Measurements from ENCODE around the gene RHCE.
"Not testable (repeated sequence)": the region's sequence is repeated elsewhere in the genome, so short reads cannot be mapped to it uniquely, and the experiment has no call there.

RHCE gene

DNA sequence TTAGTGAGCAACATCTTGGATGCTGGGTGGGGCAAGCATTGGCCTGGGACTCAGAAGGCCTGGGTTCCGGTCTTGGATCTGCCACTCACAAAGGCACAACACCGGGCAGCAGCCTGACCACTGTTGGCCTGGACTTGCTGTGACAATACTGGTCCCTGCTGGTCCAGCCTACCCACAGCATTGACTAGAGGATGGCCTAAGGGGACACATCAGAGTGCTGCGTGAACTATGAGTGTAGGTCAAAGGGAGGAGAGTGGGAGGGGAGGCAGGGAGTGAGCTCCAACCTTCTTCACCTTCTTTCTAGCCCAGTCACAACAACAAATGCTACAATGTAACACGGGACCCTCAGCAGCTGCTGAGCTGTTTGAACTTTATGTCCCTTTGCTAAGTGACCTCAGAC lies 51.4 kb downstream of the RHCE start:
- no peak for DNase-seq (ENCODE audit: low spot score)
- TF ChIP-seq CTCF (IDR thresholded peaks at IDR 0.05; ENCODE audit: extremely low read depth, insufficient read depth, missing control alignments) = no peak
- in situ Hi-C loops (cut with MboI; ENCODE audit: low pct_unique_long_range_greater_than_20kb, low sequenced_read_pairs, unreplicated experiment) = no loop called here

- DNase-seq (ENCODE audit: low spot score); in situ Hi-C loops (cut with MboI; ENCODE audit: low pct_unique_long_range_greater_than_20kb, low sequenced_read_pairs, unreplicated experiment): not testable (repeated sequence)
These were observed 57.7 kb downstream of the RHCE start for GRCh38 chr1:25362634-25363559.

GRCh38 chr1:25361901-25362300 lies 58.7 kb downstream of the RHCE start:
- in situ Hi-C loops (cut with MboI; ENCODE audit: low pct_unique_long_range_greater_than_20kb, low sequenced_read_pairs, unreplicated experiment) = no loop called here
- TF ChIP-seq CTCF (IDR thresholded peaks at IDR 0.05; ENCODE audit: extremely low read depth, insufficient read depth, missing control alignments) = no peak

DNA sequence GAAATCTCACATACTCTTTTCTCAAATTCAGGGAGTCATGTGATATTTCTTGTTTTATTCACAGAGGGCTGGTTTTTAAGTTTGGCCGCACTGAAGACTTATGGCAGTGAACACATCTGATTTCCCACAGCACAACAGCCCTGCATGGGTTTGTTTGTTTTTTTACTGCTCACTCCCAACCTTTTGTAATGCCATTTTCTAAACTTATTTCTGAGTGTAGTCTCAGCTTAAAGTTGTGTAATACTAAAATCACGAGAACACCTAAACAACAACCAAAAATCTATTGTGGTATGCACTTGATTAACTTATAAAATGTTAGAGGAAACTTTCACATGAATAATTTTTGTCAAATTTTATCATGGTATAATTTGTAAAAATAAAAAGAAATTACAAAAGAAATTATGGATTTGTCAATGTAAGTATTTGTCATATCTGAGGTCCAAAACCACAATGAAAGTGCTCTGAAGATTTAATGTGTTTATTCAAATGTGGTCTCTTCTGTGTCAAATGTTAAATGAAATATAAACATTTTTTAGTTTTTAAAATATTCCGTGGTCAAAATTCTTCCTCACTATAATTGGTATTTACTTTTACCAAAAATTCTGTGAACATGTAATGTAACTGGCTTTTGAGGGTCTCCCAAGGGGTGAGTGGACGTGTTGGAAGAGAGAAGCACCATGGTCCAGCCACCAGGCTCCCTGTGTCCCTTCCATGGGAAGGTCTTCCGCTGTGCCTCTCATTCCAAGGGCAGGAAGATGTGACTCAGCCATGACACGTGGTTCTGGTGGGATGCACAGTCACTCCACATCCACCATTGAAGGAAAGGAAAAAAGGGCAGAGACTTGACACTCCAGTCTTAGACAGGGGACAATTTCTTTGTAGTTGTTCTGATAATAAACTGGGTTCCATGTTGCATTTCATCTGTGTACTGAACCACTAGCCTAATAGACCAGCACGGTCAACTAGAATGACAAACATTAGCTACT lies 59.7 kb downstream of the RHCE start:
- in situ Hi-C loops (cut with MboI; ENCODE audit: low pct_unique_long_range_greater_than_20kb, low sequenced_read_pairs, unreplicated experiment) = no loop called here
- TF ChIP-seq CTCF (IDR thresholded peaks at IDR 0.05; ENCODE audit: extremely low read depth, insufficient read depth, missing control alignments) = no peak
- DNase-seq (ENCODE audit: low spot score) = no peak

More at GRCh38 chr1:25361901-25362300, 58.7 kb downstream of the RHCE start:
- no peak for DNase-seq (ENCODE audit: low spot score)

DNA sequence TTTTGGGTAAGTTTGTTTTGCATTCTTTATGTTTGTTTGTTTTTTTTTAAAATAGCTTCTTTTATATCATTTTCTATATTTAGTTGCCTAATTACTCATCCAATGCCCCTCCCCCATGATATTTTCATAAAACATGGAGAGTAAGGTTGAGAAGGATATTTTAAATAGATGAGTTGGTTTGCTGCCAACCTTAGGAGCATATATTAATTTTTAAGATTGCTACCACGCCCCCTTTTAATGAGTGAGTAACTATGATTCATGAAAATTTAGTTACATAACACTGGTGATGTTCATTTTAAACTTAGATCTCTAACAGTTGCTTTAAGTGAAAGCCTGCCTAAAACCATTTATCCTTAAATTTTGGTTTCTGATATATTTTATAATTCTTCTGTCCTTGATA lies 63.8 kb downstream of the RHCE start:
- in situ Hi-C loops (cut with MboI; ENCODE audit: low pct_unique_long_range_greater_than_20kb, low sequenced_read_pairs, unreplicated experiment) = no loop called here
- TF ChIP-seq CTCF (IDR thresholded peaks at IDR 0.05; ENCODE audit: extremely low read depth, insufficient read depth, missing control alignments) = no peak
- DNase-seq (ENCODE audit: low spot score) = no peak

- no peak for TF ChIP-seq CTCF (IDR thresholded peaks at IDR 0.05; ENCODE audit: extremely low read depth, insufficient read depth, missing control alignments)
- no peak for DNase-seq (ENCODE audit: low spot score)
- in situ Hi-C loops (cut with MboI; ENCODE audit: low pct_unique_long_range_greater_than_20kb, low sequenced_read_pairs, unreplicated experiment) = no loop called here
These were observed 64.2 kb downstream of the RHCE start for GRCh38 chr1:25356441-25356840.

Measured in GM13977 (cell line).